HEK293 (cell line): ENCODE data around the gene CCDC152.

ENCODE experiments used
- BCL6B ChIP-seq: fragments of 450-650 bp; formaldehyde crosslinking; IDR thresholded peaks from 2 replicates; pipeline ENCODE4 v1.5.1; 2017; ENCODE audit warnings: missing biosample characterization, missing genetic modification characterization
- CTCF ChIP-seq: fragments of 450-650 bp; formaldehyde crosslinking; IDR thresholded peaks from 2 replicates; pipeline ENCODE4 v1.5.1; 2016; ENCODE audit warnings: missing biosample characterization, missing genetic modification characterization
- HOXA7 ChIP-seq: sonication (generic); formaldehyde crosslinking; IDR thresholded peaks from 2 replicates; pipeline ENCODE4 v1.8.1; 2022; ENCODE audit warnings: missing genetic modification reagents, borderline replicate concordance
- SP2 ChIP-seq: fragments of 450-650 bp; formaldehyde crosslinking; IDR thresholded peaks from 2 replicates; pipeline ENCODE4 v1.5.1; 2016; ENCODE audit warnings: missing biosample characterization, missing genetic modification characterization
- ZNF404 ChIP-seq: fragments of 450-650 bp; formaldehyde crosslinking; IDR thresholded peaks from 2 replicates; pipeline ENCODE4 v1.5.1; 2017; ENCODE audit warnings: missing biosample characterization, missing genetic modification characterization
- ZNF704 ChIP-seq: fragments of 450-650 bp; formaldehyde crosslinking; IDR thresholded peaks from 2 replicates; pipeline ENCODE4 v1.5.1; 2016; ENCODE audit warnings: missing biosample characterization, missing genetic modification characterization
- TF ChIP-seq, protein P1 (sequence below): fragments of 450-650 bp; formaldehyde crosslinking; IDR thresholded peaks from 2 replicates; pipeline ENCODE4 v1.5.1; 2016; ENCODE audit warnings: missing biosample characterization, missing genetic modification characterization, borderline replicate concordance

- no peak for TF ChIP-seq CTCF (tag by site-specific recombination)
- no peak for TF ChIP-seq ZNF404 (tag by site-specific recombination)
- no peak for TF ChIP-seq SP2 (tag by site-specific recombination)
- no peak for TF ChIP-seq HOXA7
- TF ChIP-seq BCL6B (tag by site-specific recombination), result no peak
- TF ChIP-seq, protein P1, sequence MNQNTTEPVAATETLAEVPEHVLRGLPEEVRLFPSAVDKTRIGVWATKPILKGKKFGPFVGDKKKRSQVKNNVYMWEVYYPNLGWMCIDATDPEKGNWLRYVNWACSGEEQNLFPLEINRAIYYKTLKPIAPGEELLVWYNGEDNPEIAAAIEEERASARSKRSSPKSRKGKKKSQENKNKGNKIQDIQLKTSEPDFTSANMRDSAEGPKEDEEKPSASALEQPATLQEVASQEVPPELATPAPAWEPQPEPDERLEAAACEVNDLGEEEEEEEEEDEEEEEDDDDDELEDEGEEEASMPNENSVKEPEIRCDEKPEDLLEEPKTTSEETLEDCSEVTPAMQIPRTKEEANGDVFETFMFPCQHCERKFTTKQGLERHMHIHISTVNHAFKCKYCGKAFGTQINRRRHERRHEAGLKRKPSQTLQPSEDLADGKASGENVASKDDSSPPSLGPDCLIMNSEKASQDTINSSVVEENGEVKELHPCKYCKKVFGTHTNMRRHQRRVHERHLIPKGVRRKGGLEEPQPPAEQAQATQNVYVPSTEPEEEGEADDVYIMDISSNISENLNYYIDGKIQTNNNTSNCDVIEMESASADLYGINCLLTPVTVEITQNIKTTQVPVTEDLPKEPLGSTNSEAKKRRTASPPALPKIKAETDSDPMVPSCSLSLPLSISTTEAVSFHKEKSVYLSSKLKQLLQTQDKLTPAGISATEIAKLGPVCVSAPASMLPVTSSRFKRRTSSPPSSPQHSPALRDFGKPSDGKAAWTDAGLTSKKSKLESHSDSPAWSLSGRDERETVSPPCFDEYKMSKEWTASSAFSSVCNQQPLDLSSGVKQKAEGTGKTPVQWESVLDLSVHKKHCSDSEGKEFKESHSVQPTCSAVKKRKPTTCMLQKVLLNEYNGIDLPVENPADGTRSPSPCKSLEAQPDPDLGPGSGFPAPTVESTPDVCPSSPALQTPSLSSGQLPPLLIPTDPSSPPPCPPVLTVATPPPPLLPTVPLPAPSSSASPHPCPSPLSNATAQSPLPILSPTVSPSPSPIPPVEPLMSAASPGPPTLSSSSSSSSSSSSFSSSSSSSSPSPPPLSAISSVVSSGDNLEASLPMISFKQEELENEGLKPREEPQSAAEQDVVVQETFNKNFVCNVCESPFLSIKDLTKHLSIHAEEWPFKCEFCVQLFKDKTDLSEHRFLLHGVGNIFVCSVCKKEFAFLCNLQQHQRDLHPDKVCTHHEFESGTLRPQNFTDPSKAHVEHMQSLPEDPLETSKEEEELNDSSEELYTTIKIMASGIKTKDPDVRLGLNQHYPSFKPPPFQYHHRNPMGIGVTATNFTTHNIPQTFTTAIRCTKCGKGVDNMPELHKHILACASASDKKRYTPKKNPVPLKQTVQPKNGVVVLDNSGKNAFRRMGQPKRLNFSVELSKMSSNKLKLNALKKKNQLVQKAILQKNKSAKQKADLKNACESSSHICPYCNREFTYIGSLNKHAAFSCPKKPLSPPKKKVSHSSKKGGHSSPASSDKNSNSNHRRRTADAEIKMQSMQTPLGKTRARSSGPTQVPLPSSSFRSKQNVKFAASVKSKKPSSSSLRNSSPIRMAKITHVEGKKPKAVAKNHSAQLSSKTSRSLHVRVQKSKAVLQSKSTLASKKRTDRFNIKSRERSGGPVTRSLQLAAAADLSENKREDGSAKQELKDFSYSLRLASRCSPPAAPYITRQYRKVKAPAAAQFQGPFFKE, result no peak
- TF ChIP-seq ZNF704, result no peak
Observed at GRCh38 chr5:42720251-42720650, 36.4 kb upstream of the CCDC152 start.
